Breast epithelium (tissue), 4 donors: ENCODE results near the gene DUS1L. TPM values are rescaled to one million over a fixed set of nuclear protein-coding genes. Genes with fewer than 3 reads are reported as not detected.

Experiments used
- DNase-seq, 2 donors: peaks; one replicate each; pipeline ENCODE4 v3.0.0-alpha.2; 2019; ENCODE audit warnings: low spot score in 2 of 2
- H3K27ac ChIP-seq, 2 donors: fragments of 200-600 bp; sonication (generic) in 1 of 2; one replicate each; pipeline ENCODE4 v1.5.1; 2016 to 2019; ENCODE audit warnings: mild to moderate bottlenecking in 1 of 2
- H3K27me3 ChIP-seq, 2 donors: fragments of 200-600 bp; sonication (generic) in 1 of 2; one replicate each; pipeline versions ENCODE4 v1.5.1 to v1.6.0; 2017 to 2019; ENCODE audit warnings: control low read depth in 1 of 2, mild to moderate bottlenecking in 1 of 2
- H3K36me3 ChIP-seq: fragments of 200-600 bp; one replicate; pipeline ENCODE4 v1.5.1; 2019
- H3K4me1 ChIP-seq, 2 donors: fragments of 200-600 bp; sonication (generic); one replicate each; pipeline ENCODE4 v1.5.1; 2016 to 2019; ENCODE audit warnings: control low read depth in 1 of 2
- H3K4me3 ChIP-seq, 3 donors: fragments of 200-600 bp; sonication (generic); 1 replicate in 2 of 3; 2 replicates in 1 of 3; pipeline ENCODE4 v1.5.1; 2016 to 2019; ENCODE audit warnings: mild to moderate bottlenecking in 3 of 3, moderate library complexity in 2 of 3
- H3K9me3 ChIP-seq, 2 donors: fragments of 200-600 bp; sonication (generic) in 1 of 2; one replicate each; pipeline ENCODE4 v1.5.1; 2016 to 2019; ENCODE audit warnings: control low read depth in 1 of 2
- CTCF ChIP-seq, 3 donors: fragments of 450-650 bp; IDR thresholded peaks; one replicate each; pipeline ENCODE4 v1.5.1; 2016 to 2017; ENCODE audit warnings: antibody characterized with exemption in 3 of 3, mild to moderate bottlenecking in 3 of 3, moderate library complexity in 3 of 3
- POLR2A ChIP-seq: fragments of 450-650 bp; IDR thresholded peaks from one replicate; pipeline ENCODE4 v1.6.1; 2016; ENCODE audit warnings: antibody characterized with exemption, mild to moderate bottlenecking, moderate library complexity
- POLR2AphosphoS5 ChIP-seq, 3 donors: sonication (generic); formaldehyde crosslinking; IDR thresholded peaks; one replicate each; pipeline ENCODE4 v1.6.1; 2017; ENCODE audit warnings: antibody characterized with exemption in 3 of 3
- intact Hi-C: fragments of 100-400 bp; cut with DNase I; formaldehyde crosslinking; loops from one replicate; pipeline ENCODE4 v1.15.1; 2023; ENCODE audit warnings: low total_unique reads
- total RNA-seq, 3 donors: library from RNA; depleted of rRNA; stranded (reverse); fragments of >200 nt; gene quantifications; one replicate each; pipeline ENCODE4 v1.1.0, GENCODE V29; 2016

The DUS1L gene
- total RNA-seq, 3 donors from 2014 or later, result 55.0 to 96.4 (median 82.0) TPM

- intact Hi-C loops, result loop anchor here (5.0 kb wide), 1 partner anchor 117 kb away; the partner anchor contains the start of genes ALYREF and ANAPC11
- Histone ChIP-seq H3K9me3 (no peaks in the 10 kb centered on the region), H3K4me3 (no peak overlapping the region), H3K4me1 (no peaks in the 10 kb centered on the region), H3K27me3 (no peaks in the 10 kb centered on the region), H3K27ac (no peak overlapping the region), H3K36me3 (no peaks in the 10 kb centered on the region)
- DNase-seq, result no peak
- TF ChIP-seq CTCF (IDR thresholded peaks at IDR 0.05) (no peak), POLR2AphosphoS5 (IDR thresholded peaks at IDR 0.05) (no peak), POLR2A (no peak)
These were observed 56.6 kb downstream of the DUS1L start for GRCh38 chr17:82008941-82009405.

- peaks cover 2% of the 10 kb centered on the region in 2 donors for H3K4me1 ChIP-seq
These were observed 57.2 kb downstream of the DUS1L start for GRCh38 chr17:82008258-82008940.

More at GRCh38 chr17:82008258-82008940, 57.2 kb downstream of the DUS1L start:
- H3K4me3 ChIP-seq, result no peak overlapping the region
- TF ChIP-seq POLR2A (no peak), POLR2AphosphoS5 (IDR thresholded peaks at IDR 0.05) (no peak), CTCF (IDR thresholded peaks at IDR 0.05) (no peak)
- H3K27me3 ChIP-seq, result no peaks in the 10 kb centered on the region
- no peaks in the 10 kb centered on the region for H3K9me3 ChIP-seq
- H3K36me3 ChIP-seq, result no peaks in the 10 kb centered on the region
- intact Hi-C loops, result loop anchor here (5.0 kb wide), 1 partner anchor 116 kb away; the partner anchor contains the start of genes ALYREF and ANAPC11
- DNase-seq, result no peak
- no peak overlapping the region for H3K27ac ChIP-seq

Other genes starting within 250 kb of the DUS1L start
- gene MCRIP1, start 232.5 kb downstream of the DUS1L start, total RNA-seq, result 10 to 100 TPM; 51.2 to 81.0 (median 67.5) TPM
- not detected for gene PPP1R27, start 230.8 kb downstream of the DUS1L start, total RNA-seq
- gene P4HB, start 205.3 kb downstream of the DUS1L start, total RNA-seq, result 100 to 1,000 TPM; 374 to 475 (median 466) TPM
- 100 to 1,000 TPM in 2 of 3 donors, 10 to 100 TPM in 1; 67.0 to 135 (median 124) TPM for gene ARHGDIA, start 194.5 kb downstream of the DUS1L start, total RNA-seq
- 10 to 100 TPM; 37.4 to 69.5 (median 50.9) TPM for gene ALYREF, start 174.2 kb downstream of the DUS1L start, total RNA-seq
- gene ANAPC11, start 174.1 kb downstream of the DUS1L start, total RNA-seq, result 100 to 1,000 TPM in 2 of 3 donors, 10 to 100 TPM in 1; 99.7 to 127 (median 117) TPM
- gene NPB, start 163.6 kb downstream of the DUS1L start, total RNA-seq, result 1 to 10 TPM in 1 of 3 donors, not detected in 2; 2.0 TPM
- gene PCYT2, start 154.4 kb downstream of the DUS1L start, total RNA-seq, result 10 to 100 TPM; 22.9 to 69.4 (median 35.9) TPM
- 10 to 100 TPM; 20.6 to 27.2 (median 25.8) TPM for gene SIRT7, start 147.6 kb downstream of the DUS1L start, total RNA-seq
- gene MAFG, start 138.1 kb downstream of the DUS1L start, total RNA-seq, result 10 to 100 TPM; 12.3 to 15.2 (median 14.1) TPM
- 10 to 100 TPM in 2 of 3 donors, 1 to 10 TPM in 1; 3.0 to 30.2 (median 15.5) TPM for gene PYCR1, start 128.5 kb downstream of the DUS1L start, total RNA-seq
- gene MYADML2, start 118.6 kb downstream of the DUS1L start, total RNA-seq, result not detected
- under 1 TPM in 1 of 3 donors, not detected in 2; 0.29 TPM for gene NOTUM, start 104.6 kb downstream of the DUS1L start, total RNA-seq
- 10 to 100 TPM; 15.4 to 31.8 (median 17.9) TPM for gene ASPSCR1, start 88.2 kb downstream of the DUS1L start, total RNA-seq
- 10 to 100 TPM; 79.5 to 94.7 (median 92.5) TPM for gene CENPX, start 42.9 kb downstream of the DUS1L start, total RNA-seq
- 10 to 100 TPM in 2 of 3 donors, 1 to 10 TPM in 1; 8.0 to 18.7 (median 14.7) TPM for gene LRRC45, start 42.5 kb downstream of the DUS1L start, total RNA-seq
- gene RAC3, start 34.1 kb downstream of the DUS1L start, total RNA-seq, result 10 to 100 TPM in 2 of 3 donors, 1 to 10 TPM in 1; 7.6 to 23.0 (median 16.1) TPM
- 100 to 1,000 TPM; 202 to 484 (median 228) TPM for gene DCXR, start 28.1 kb downstream of the DUS1L start, total RNA-seq
- gene RFNG, start 14.0 kb downstream of the DUS1L start, total RNA-seq, result 10 to 100 TPM; 30.5 to 49.4 (median 31.8) TPM
- 10 to 100 TPM; 68.8 to 95.4 (median 94.4) TPM for gene GPS1, start 13.9 kb downstream of the DUS1L start, total RNA-seq
- gene FASN, start 32.4 kb upstream of the DUS1L start, total RNA-seq, result 100 to 1,000 TPM in 1 of 3 donors, 10 to 100 TPM in 2; 95.4 to 590 (median 98.6) TPM
- 10 to 100 TPM; 13.4 to 56.9 (median 52.8) TPM for gene CCDC57, start 147.0 kb upstream of the DUS1L start, total RNA-seq
- gene SLC16A3, start 163.2 kb upstream of the DUS1L start, total RNA-seq, result 10 to 100 TPM; 10.2 to 22.6 (median 17.3) TPM
- gene CSNK1D, start 207.9 kb upstream of the DUS1L start, total RNA-seq, result 10 to 100 TPM; 50.7 to 85.9 (median 75.2) TPM